GM12873 (cell line): ENCODE results near the gene APLP2.

Experiments
- CTCF ChIP-seq: IDR thresholded peaks from 2 replicates; pipeline ENCODE4 v1.5.1; 2012; ENCODE audit warnings: low read depth, mild to moderate bottlenecking, moderate library complexity, low read length, control low read depth; ENCODE audit not compliant: insufficient read depth; ENCODE audit errors: missing control alignments

The APLP2 gene

GRCh38 chr11:130092661-130093060, 23.0 kb downstream of the APLP2 start:
- no peak for TF ChIP-seq CTCF

GRCh38 chr11:130094614-130095013, 24.9 kb downstream of the APLP2 start:
- no peak for TF ChIP-seq CTCF

DNA sequence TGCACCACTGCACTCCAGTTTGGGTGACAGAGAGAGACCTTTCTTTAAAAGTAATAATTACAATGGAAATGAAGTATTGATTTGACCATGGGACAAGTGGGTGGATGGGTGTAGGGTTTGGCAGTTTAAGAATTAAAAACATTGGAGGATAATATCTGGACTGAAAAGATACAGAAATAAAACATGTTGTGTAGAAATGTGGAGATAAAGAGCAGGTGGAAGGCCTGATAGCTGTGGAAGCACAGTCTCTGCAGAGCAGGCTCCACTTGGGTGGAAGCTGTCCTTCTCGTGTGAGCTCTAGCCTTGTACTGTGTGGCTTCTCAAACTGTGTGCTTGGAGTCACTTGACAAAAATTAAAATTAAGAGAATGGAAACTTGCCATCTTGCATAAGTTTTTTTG, 25.6 kb downstream of the APLP2 start:
- no peak for TF ChIP-seq CTCF

GRCh38 chr11:130096042-130096441, 26.3 kb downstream of the APLP2 start:
- TF ChIP-seq CTCF: no peak

DNA sequence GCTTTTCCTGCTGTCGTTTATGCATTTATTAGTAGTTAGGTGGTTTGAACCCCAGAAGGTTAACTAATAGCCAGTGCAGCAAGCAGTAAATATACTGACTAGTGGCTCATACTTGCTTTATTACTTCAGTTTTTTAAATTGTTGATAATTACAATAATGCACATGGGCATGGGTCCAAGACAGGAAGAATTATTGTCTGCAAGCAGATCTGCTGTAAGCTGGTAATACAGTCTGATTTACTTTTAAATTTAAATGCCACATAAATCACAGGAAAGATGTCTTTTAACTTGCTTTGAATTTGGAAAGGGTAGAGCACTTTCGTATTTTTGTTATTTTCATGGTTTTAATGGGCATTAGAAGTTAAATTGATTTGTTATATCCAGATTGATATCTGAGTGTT, 27.1 kb downstream of the APLP2 start:
- no peak for TF ChIP-seq CTCF

GRCh38 chr11:130097285-130097684, 27.6 kb downstream of the APLP2 start:
- no peak for TF ChIP-seq CTCF

DNA sequence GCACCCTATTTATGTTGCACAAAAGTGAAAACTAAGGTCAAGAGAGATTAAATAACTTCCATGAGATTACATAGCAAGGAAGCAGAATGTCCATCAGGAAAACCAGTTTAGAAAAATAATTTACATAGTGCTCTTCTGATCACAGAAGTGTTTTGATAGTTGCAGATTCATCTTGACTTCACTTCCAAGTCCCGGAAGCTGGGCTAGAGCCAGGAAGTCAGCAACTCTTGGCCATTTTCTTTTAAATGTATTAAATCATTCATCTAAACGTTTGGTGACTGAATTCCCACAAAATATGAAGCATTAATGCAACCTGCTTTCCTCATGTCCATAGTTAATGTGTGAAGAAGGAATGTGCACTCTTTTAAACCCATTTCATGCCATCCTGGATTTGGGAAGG, 29.7 kb downstream of the APLP2 start:
- no peak for TF ChIP-seq CTCF
